GM10266 (cell line): Measurements from ENCODE around the gene AP4M1.

Source experiments
- DNase-seq: peaks from one replicate; pipeline ENCODE4 v3.0.0; 2012; ENCODE audit errors: extremely low spot score
- TF ChIP-seq, protein P1 (sequence below): IDR thresholded peaks from 2 replicates; pipeline ENCODE4 v1.5.1; 2012; ENCODE audit warnings: mild to moderate bottlenecking, low read depth; ENCODE audit not compliant: control insufficient read depth, insufficient read depth; ENCODE audit errors: missing control alignments

Gene AP4M1

GRCh38 chr7:100119970-100120732 is 18.7 kb downstream of the AP4M1 start:
- TF ChIP-seq, protein P1, sequence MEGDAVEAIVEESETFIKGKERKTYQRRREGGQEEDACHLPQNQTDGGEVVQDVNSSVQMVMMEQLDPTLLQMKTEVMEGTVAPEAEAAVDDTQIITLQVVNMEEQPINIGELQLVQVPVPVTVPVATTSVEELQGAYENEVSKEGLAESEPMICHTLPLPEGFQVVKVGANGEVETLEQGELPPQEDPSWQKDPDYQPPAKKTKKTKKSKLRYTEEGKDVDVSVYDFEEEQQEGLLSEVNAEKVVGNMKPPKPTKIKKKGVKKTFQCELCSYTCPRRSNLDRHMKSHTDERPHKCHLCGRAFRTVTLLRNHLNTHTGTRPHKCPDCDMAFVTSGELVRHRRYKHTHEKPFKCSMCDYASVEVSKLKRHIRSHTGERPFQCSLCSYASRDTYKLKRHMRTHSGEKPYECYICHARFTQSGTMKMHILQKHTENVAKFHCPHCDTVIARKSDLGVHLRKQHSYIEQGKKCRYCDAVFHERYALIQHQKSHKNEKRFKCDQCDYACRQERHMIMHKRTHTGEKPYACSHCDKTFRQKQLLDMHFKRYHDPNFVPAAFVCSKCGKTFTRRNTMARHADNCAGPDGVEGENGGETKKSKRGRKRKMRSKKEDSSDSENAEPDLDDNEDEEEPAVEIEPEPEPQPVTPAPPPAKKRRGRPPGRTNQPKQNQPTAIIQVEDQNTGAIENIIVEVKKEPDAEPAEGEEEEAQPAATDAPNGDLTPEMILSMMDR, result no peak
- DNase-seq, result no peak

DNA sequence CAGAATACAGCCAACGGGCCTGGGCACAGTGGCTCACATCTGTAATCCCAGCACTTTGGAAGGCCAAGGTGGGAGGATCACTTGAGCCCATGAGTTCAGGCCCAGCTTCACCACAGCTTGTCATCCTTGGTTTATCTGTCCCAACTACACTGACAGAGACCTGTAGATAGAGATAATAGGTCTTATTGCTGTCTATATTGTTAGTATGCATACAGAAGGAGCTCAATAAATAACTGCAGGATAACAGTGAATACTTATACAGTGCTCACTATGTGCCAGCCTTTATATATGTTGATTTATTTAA is 19.2 kb downstream of the AP4M1 start:
- DNase-seq, result no peak
- TF ChIP-seq, protein P1, result no peak

DNA sequence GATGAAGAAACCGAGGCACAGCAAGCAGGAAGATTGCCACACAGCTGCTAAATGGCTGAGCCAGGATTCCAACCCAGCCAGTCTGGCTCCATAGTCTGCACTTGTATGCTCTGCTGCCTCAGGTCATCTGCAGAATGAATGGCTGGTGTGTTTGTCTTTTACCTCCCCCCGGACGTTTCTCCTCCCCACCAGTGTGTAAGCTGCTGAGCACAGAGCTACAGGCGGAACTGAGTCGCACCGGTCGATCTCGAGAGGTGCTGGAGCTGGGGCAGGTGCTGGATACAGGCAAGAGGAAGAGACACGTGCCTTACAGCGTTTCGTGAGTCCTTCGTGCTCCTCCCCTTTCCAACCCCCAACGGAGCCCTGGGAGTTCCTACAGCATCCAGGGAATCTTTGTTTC is 20.6 kb downstream of the AP4M1 start:
- TF ChIP-seq, protein P1, result no peak

DNA sequence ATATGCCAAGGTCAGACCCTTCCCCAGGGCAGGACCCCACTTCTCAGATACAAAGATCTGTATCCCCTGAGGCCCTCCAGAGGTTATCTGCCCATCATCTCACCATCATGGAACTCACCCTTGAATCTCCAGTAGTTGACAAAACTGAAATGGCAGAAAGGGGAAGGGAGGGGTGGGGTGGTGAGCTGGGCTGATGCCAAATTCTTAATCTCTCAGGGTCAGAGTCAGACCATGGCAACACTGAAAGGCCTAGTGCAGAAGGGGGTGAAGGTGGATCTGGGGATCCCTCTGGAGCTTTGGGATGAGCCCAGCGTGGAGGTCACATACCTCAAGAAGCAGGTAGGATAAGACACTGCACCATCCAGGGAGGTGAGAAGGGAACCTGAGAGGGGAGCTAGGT is 21.1 kb downstream of the AP4M1 start:
- DNase-seq, result no peak
- TF ChIP-seq, protein P1, result no peak

More for the DNA sequence above, 20.6 kb downstream of the AP4M1 start:
- no peak for DNase-seq

- TF ChIP-seq, protein P1, result no peak
- no peak for DNase-seq
Measured at GRCh38 chr7:100124301-100125230, 23.1 kb downstream of the AP4M1 start.

DNA sequence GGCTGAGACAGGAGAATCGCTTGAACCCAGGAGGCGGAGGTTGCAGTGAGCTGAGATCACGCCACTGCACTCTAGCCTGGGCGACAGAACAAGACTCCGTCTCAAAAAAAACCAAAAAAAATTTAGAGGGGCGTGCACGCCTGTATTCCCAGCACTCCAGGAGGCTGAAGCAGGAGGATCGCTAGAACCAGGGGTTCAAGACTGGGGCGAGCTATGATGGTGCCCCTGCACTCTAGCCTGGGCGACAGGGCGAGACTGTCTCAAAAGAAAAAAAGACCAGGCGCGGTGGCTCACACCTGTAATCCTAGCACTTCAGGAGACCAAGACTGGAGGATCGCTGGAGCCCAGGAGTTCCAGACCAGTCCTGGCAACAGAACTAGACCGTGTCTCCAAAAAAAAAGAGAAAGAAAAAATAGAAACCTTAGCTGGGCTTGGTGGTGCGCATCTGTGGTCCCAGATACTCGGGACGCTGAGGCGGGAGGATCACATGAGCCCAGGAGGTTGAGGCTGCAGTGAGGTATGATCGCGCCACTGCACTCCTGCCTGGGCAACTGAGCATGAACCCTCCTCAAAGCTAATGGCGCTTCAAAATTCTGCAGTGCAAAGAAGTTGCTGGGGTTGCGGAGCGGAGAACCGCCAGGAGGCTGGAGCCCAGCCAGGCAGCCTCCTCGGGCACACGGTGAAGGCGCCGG is 24.9 kb downstream of the AP4M1 start:
- TF ChIP-seq, protein P1, result no peak
- no peak for DNase-seq
